B cell (primary cell): ENCODE results near the gene NLGN1. TPM values are rescaled to one million over a fixed set of nuclear protein-coding genes. Genes with fewer than 3 reads are reported as not detected.

ENCODE experiments used
- ATAC-seq: fragments of 200-7000 bp; cut with Tn5 transposase; one replicate; pipeline ENCODE4 v1.10.0; 2021; ENCODE audit warnings: low read depth, mild to moderate bottlenecking, moderate number of reproducible peaks, moderate library complexity
- CTCF ChIA-PET: fragments of 350-600 bp; sonication (Branson Sonifier 250); formaldehyde crosslinking; loops from one replicate; lab custom pipeline; 2021; ENCODE audit warnings: antibody characterized with exemption, inconsistent platforms; lab: Charles Lee
- POLR2A ChIA-PET: fragments of 350-600 bp; sonication (Branson Sonifier 250); formaldehyde crosslinking; loops from one replicate; lab custom pipeline; 2021; ENCODE audit warnings: antibody characterized with exemption; lab: Charles Lee
- DNase-seq: peaks from one replicate; pipeline ENCODE4 v3.0.0; 2013
- H2AFZ ChIP-seq: 2 replicates; pipeline ENCODE4 v1.6.1; 2012; ENCODE audit warnings: mild to moderate bottlenecking, low read depth, low read length; ENCODE audit not compliant: insufficient read depth, poor library complexity, severe bottlenecking
- H3K27ac ChIP-seq, 2 donors: 1 replicate in 1 of 2; 2 replicates in 1 of 2; pipeline ENCODE4 v1.5.1; 2012 to 2013; ENCODE audit warnings: low read length in 2 of 2, mild to moderate bottlenecking in 2 of 2, moderate library complexity in 1 of 2
- H3K27me3 ChIP-seq, 4 experiments: fragments of 200-600 bp in 1 of 4; sonication (generic) in 1 of 4; replicated peaks in 1 of 4; 1 replicate in 2 of 4; 2 replicates in 2 of 4; pipeline versions ENCODE4 v1.6.1 to v1.7.0; 2013 to 2016; ENCODE audit warnings: low read length in 3 of 4, mild to moderate bottlenecking in 2 of 4, mixed read lengths in 1 of 4, moderate library complexity in 1 of 4; ENCODE audit not compliant: insufficient read depth in 4 of 4, control insufficient read depth in 3 of 4; ENCODE audit errors: control extremely low read depth in 1 of 4
- H3K36me3 ChIP-seq, 2 experiments: replicated peaks in 1 of 2; 1 replicate in 1 of 2; 2 replicates in 1 of 2; pipeline versions ENCODE4 v1.6.1 to v1.7.1; 2013; ENCODE audit warnings: low read length in 1 of 2; ENCODE audit not compliant: insufficient read depth in 2 of 2, control insufficient read depth in 1 of 2; ENCODE audit errors: control extremely low read depth in 1 of 2, extremely low read depth in 1 of 2
- H3K4me1 ChIP-seq, 2 donors: fragments of 200-600 bp in 1 of 2; sonication (generic) in 1 of 2; 1 replicate in 1 of 2; 2 replicates in 1 of 2; pipeline versions ENCODE4 v1.5.1 to v1.6.1; 2013 to 2017; ENCODE audit warnings: low read length in 2 of 2; ENCODE audit not compliant: control insufficient read depth in 2 of 2, insufficient read depth in 2 of 2
- H3K4me2 ChIP-seq: replicated peaks from 2 replicates; pipeline ENCODE3; 2012; ENCODE audit warnings: mild to moderate bottlenecking, low read depth, low read length; ENCODE audit not compliant: poor library complexity, severe bottlenecking
- H3K4me3 ChIP-seq, 5 experiments: fragments of 200-600 bp in 1 of 5; sonication (generic) in 1 of 5; 1 replicate in 3 of 5; 2 replicates in 2 of 5; pipeline versions ENCODE4 v1.5.1 to v1.7.0; 2011 to 2016; ENCODE audit warnings: low read length in 4 of 5, mild to moderate bottlenecking in 4 of 5, low read depth in 2 of 5, control low read depth in 1 of 5, moderate library complexity in 1 of 5; ENCODE audit not compliant: insufficient read depth in 1 of 5; ENCODE audit errors: control extremely low read depth in 1 of 5, extremely low read depth in 1 of 5
- H3K79me2 ChIP-seq: fragments of 200-600 bp; sonication (generic); one replicate; pipeline ENCODE4 v1.6.0; 2016; ENCODE audit warnings: low read length; ENCODE audit not compliant: control insufficient read depth, insufficient read depth
- H3K9ac ChIP-seq: fragments of 200-600 bp; sonication (generic); 2 replicates; pipeline ENCODE4 v1.6.1; 2017; ENCODE audit warnings: mild to moderate bottlenecking, low read length, moderate library complexity
- H3K9me3 ChIP-seq, 3 donors: one replicate each; pipeline versions ENCODE4 v1.6.1 to v1.7.1; 2013; ENCODE audit warnings: low read length in 2 of 3; ENCODE audit not compliant: control insufficient read depth in 2 of 3, insufficient read depth in 1 of 3; ENCODE audit errors: control extremely low read depth in 1 of 3
- H4K20me1 ChIP-seq: 2 replicates; pipeline ENCODE4 v1.6.0; 2012; ENCODE audit warnings: mild to moderate bottlenecking, low read length; ENCODE audit not compliant: insufficient read depth, control insufficient read depth, poor library complexity, severe bottlenecking
- H3K27ac Mint-ChIP-seq: one replicate; pipeline ENCODE4 v1.8.0; 2021; ENCODE audit warnings: mixed read lengths
- H3K27me3 Mint-ChIP-seq: one replicate; pipeline ENCODE4 v1.8.0; 2021; ENCODE audit warnings: mixed read lengths
- H3K4me1 Mint-ChIP-seq: one replicate; pipeline ENCODE4 v1.8.0; 2021; ENCODE audit warnings: mixed read lengths
- H3K4me3 Mint-ChIP-seq: one replicate; pipeline ENCODE4 v1.8.0; 2021; ENCODE audit warnings: mixed read lengths
- H3K9me3 Mint-ChIP-seq: one replicate; pipeline ENCODE4 v1.8.0; 2022; ENCODE audit warnings: mixed read lengths; ENCODE audit not compliant: insufficient read depth
- EZH2 ChIP-seq: IDR thresholded peaks from 2 replicates; pipeline ENCODE4 v1.6.1; 2012; ENCODE audit warnings: borderline replicate concordance, low read depth, mild to moderate bottlenecking, moderate library complexity, low read length; ENCODE audit not compliant: insufficient read depth, poor library complexity, severe bottlenecking
- WGBS: methylation state at CpG from one replicate; pipeline ENCODE4 v1.1.5; 2013; ENCODE audit warnings: missing lambda C conversion rate; ENCODE audit not compliant: insufficient coverage; 5-methylcytosine and 5-hydroxymethylcytosine counted together
- intact Hi-C: fragments of 100-400 bp; cut with micrococcal nuclease; formaldehyde crosslinking; loops from one replicate; pipeline ENCODE4 v1.10.0; 2022
- polyA plus RNA-seq: library from polyadenylated mRNA; depleted of rRNA; stranded (reverse); fragments of >200 nt; gene quantifications from 2 replicates; pipeline ENCODE4 v1.2.3, GENCODE V29; 2012
- total RNA-seq, 2 donors: library from RNA; stranded (reverse); fragments of 120-200 nt in 1 of 2; gene quantifications; 1 replicate in 1 of 2; 2 replicates in 1 of 2; pipeline versions ENCODE4 v1.2.3 to v1.2.4, GENCODE V29; 2013 to 2022
- TF ChIP-seq, protein P1 (sequence below): fragments of 200-600 bp; IDR thresholded peaks from one replicate; pipeline ENCODE4 v1.8.0; 2022; ENCODE audit warnings: antibody characterized with exemption, mild to moderate bottlenecking

Gene NLGN1
- total and polyA plus RNA-seq, 2 donors (not counting 1 experiment from before 2014, with no cell fraction given), result not detected

- no peak overlapping the region for H3K4me3 ChIP-seq
- Mint-ChIP-seq H3K9me3 (peaks cover 11% of the 10 kb centered on the region), H3K27ac (no peak overlapping the region), H3K4me3 (no peak overlapping the region), H3K27me3 (no peaks in the 10 kb centered on the region), H3K4me1 (no peaks in the 10 kb centered on the region)
- intact Hi-C loops, result no loop called here
- H3K9ac ChIP-seq, result no peak overlapping the region
- peaks cover 0 to 5% (median 0%) of the 10 kb centered on the region in 3 donors for H3K9me3 ChIP-seq
- ChIA-PET POLR2A (no interaction called here), CTCF (no interaction called here)
- H3K4me2 ChIP-seq, result no peak overlapping the region
- TF ChIP-seq, protein P1, sequence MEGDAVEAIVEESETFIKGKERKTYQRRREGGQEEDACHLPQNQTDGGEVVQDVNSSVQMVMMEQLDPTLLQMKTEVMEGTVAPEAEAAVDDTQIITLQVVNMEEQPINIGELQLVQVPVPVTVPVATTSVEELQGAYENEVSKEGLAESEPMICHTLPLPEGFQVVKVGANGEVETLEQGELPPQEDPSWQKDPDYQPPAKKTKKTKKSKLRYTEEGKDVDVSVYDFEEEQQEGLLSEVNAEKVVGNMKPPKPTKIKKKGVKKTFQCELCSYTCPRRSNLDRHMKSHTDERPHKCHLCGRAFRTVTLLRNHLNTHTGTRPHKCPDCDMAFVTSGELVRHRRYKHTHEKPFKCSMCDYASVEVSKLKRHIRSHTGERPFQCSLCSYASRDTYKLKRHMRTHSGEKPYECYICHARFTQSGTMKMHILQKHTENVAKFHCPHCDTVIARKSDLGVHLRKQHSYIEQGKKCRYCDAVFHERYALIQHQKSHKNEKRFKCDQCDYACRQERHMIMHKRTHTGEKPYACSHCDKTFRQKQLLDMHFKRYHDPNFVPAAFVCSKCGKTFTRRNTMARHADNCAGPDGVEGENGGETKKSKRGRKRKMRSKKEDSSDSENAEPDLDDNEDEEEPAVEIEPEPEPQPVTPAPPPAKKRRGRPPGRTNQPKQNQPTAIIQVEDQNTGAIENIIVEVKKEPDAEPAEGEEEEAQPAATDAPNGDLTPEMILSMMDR, result no peak
- no peaks in the 10 kb centered on the region for H4K20me1 ChIP-seq
- ATAC-seq, result no peak
- no peaks in the 10 kb centered on the region for H3K36me3 ChIP-seq
- no peak overlapping the region for H3K27ac ChIP-seq
- no peaks in the 10 kb centered on the region for H3K27me3 ChIP-seq
- 80% methylated on average over 1 of the region's 4 CpGs for WGBS
- no peaks in the 10 kb centered on the region for H3K79me2 ChIP-seq
- H2AFZ ChIP-seq, result no peak overlapping the region
- no peak for DNase-seq
- no peaks in the 10 kb centered on the region for H3K4me1 ChIP-seq
These were observed 495.5 kb downstream of the NLGN1 start for GRCh38 chr3:173893066-173893465.

GRCh38 chr3:173893835-173894234 lies 496.3 kb downstream of the NLGN1 start:
- Histone ChIP-seq H3K9me3 (peaks cover 0 to 5% (median 0%) of the 10 kb centered on the region in 3 donors), H3K4me1 (no peaks in the 10 kb centered on the region), H3K27ac (no peak overlapping the region), H3K4me3 (no peak overlapping the region), H3K79me2 (no peaks in the 10 kb centered on the region), H3K9ac (no peak overlapping the region), H4K20me1 (no peaks in the 10 kb centered on the region), H3K4me2 (no peak overlapping the region), H2AFZ (no peak overlapping the region), H3K27me3 (no peaks in the 10 kb centered on the region), H3K36me3 (no peaks in the 10 kb centered on the region)
- no peak overlapping the region for H3K4me3 Mint-ChIP-seq
- POLR2A ChIA-PET, result no interaction called here
- H3K27me3 Mint-ChIP-seq, result no peaks in the 10 kb centered on the region
- intact Hi-C loops, result no loop called here
- no peak overlapping the region for H3K27ac Mint-ChIP-seq
- no peak for DNase-seq
- 82% methylated on average over 2 of the region's 2 CpGs for WGBS
- CTCF ChIA-PET, result no interaction called here
- TF ChIP-seq EZH2, result no peak
- TF ChIP-seq, protein P1, result no peak
- H3K9me3 Mint-ChIP-seq, result peaks cover 11% of the 10 kb centered on the region
- no peaks in the 10 kb centered on the region for H3K4me1 Mint-ChIP-seq
- no peak for ATAC-seq
